HG02840 (cell line): ENCODE data around the gene CD200R1L.

Experiments used
- ATAC-seq: cut with Tn5 transposase; IDR thresholded peaks from one replicate; pipeline ENCODE4 v1.9.1; 2021; ENCODE audit warnings: mild to moderate bottlenecking, moderate library complexity, moderate number of reproducible peaks; ENCODE audit not compliant: unreplicated experiment, low FRiP score

CD200R1L gene

GRCh38 chr3:112770032-112770626 is 76.5 kb downstream of the CD200R1L start:
- ATAC-seq = no peak

DNA sequence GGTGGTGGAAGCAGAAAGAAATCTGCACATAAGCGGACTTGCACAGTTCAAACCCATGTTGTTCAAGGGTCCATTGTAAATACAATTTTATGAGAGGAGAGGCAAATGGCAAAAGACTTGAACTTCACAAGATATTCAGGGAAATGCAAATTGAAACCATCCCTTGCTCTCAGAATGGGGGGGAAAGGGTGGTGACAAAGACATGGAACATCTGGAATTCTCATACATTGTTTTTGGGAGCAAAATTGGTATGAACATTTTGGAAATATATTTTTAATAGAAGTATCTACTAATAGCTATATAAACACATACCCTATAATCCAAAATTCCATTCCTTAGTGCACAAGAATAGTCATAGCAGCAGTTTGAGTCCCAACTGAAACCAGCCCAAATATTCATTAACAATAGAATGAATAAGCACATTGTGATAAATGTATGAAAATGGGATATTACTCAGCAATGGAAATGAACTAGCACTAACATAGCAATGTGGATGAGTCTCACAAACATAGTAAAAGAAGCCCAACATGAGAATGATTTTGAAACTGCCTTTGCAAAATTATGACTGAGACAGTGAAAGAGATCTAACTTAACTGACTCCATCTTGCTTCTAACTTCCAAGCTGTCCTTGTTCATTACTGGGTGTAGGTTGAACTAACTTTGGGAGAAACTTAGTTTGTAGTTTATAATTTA is 77.2 kb downstream of the CD200R1L start:
- no peak for ATAC-seq

GRCh38 chr3:112767777-112768176 is 78.9 kb downstream of the CD200R1L start:
- ATAC-seq = no peak

DNA sequence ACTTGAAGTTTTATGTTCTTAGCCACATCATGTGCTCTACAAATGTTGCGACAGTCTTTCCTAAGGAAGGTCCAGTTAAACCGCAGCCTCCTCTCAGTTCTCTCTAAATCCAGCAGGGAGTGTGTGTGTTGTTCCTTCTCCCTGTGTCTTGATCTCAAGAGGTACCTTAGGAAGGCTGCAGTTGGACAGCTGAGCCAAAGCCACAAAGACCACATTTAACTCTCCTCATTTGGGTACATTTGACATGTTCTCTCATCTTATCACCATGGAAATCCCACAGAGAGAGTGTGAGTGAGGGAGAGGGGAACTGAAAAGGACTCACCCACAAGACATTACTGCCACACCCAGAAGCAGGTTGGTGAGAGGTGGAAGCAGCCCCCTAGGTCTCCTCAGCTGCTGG is 79.5 kb downstream of the CD200R1L start:
- ATAC-seq = peak; percentile 78
